Stimulated activated CD8-positive, alpha-beta memory T cell treated with anti-CD3 and anti-CD28 coated beads, Interleukin-7, amount 100 ng/mL, for 4 hours (primary cell): ENCODE data around the gene SLC44A3.
"Not testable (repeated sequence)": the region's sequence is repeated elsewhere in the genome, so short reads cannot be mapped to it uniquely, and the experiment has no call there.

Experiments used
- DNase-seq, 2 donors: peaks; one replicate each; pipeline ENCODE4 v3.0.0-alpha.2; 2020; ENCODE audit warnings: low read depth in 2 of 2

Gene SLC44A3

GRCh38 chr1:94934551-94934950, 114.4 kb downstream of the SLC44A3 start:
- no peak for DNase-seq

GRCh38 chr1:94935034-94935433, 114.9 kb downstream of the SLC44A3 start:
- no peak for DNase-seq

GRCh38 chr1:94935476-94935875, 115.3 kb downstream of the SLC44A3 start:
- no peak for DNase-seq

- DNase-seq: no peak
Observed at GRCh38 chr1:94936861-94937620, 116.9 kb downstream of the SLC44A3 start.

GRCh38 chr1:94937820-94938219, 117.7 kb downstream of the SLC44A3 start:
- no peak for DNase-seq

- no peak for DNase-seq
Observed at GRCh38 chr1:94940738-94941137, 120.6 kb downstream of the SLC44A3 start.

- not testable (repeated sequence) for DNase-seq
Observed at GRCh38 chr1:94941480-94941879, 121.3 kb downstream of the SLC44A3 start.

GRCh38 chr1:94942171-94943128, 122.3 kb downstream of the SLC44A3 start:
- DNase-seq: no peak
